Measurements from ENCODE around the gene SEMA3B.
"Not testable (repeated sequence)": the region's sequence is repeated elsewhere in the genome, so short reads cannot be mapped to it uniquely, and the experiment has no call there.

Gene SEMA3B

GRCh38 chr3:50228184-50228763 lies 40.7 kb upstream of the SEMA3B start:
- Histone ChIP-seq H3K27ac (ENCODE audit: insufficient read depth, low read length, poor library complexity, severe bottlenecking) (peak overlapping the region; percentile 69), H3K4me3 (ENCODE audit: insufficient read depth, low read depth, low read length, poor library complexity, severe bottlenecking) (peak overlapping the region; percentile 75), H3K4me1 (ENCODE audit: control insufficient read depth, insufficient read depth, low read length, poor library complexity, severe bottlenecking) (peaks cover 15% of the 10 kb centered on the region)
- H3K27me3 ChIP-seq (replicated peaks; ENCODE audit: control insufficient read depth, insufficient read depth, low read length, poor library complexity, severe bottlenecking); DNase-seq; H3K9me3 ChIP-seq (ENCODE audit: control insufficient read depth, low read length); H3K36me3 ChIP-seq (ENCODE audit: control insufficient read depth, insufficient read depth, low read length): not testable (repeated sequence)

- peaks cover 15% of the 10 kb centered on the region for H3K4me1 ChIP-seq (ENCODE audit: control insufficient read depth, insufficient read depth, low read length, poor library complexity, severe bottlenecking)
- no peak overlapping the region for H3K27ac ChIP-seq (ENCODE audit: insufficient read depth, low read length, poor library complexity, severe bottlenecking)
- DNase-seq = no peak
Observed at GRCh38 chr3:50229490-50229889, 39.5 kb upstream of the SEMA3B start.

GRCh38 chr3:50230104-50230793 lies 38.7 kb upstream of the SEMA3B start:
- DNase-seq = no peak
- Histone ChIP-seq H3K4me3 (ENCODE audit: insufficient read depth, low read depth, low read length, poor library complexity, severe bottlenecking) (no peak overlapping the region), H3K4me1 (ENCODE audit: control insufficient read depth, insufficient read depth, low read length, poor library complexity, severe bottlenecking) (peaks cover 15% of the 10 kb centered on the region), H3K36me3 (ENCODE audit: control insufficient read depth, insufficient read depth, low read length) (no peaks in the 10 kb centered on the region), H3K27me3 (replicated peaks; ENCODE audit: control insufficient read depth, insufficient read depth, low read length, poor library complexity, severe bottlenecking) (no peaks in the 10 kb centered on the region), H3K27ac (ENCODE audit: insufficient read depth, low read length, poor library complexity, severe bottlenecking) (no peak overlapping the region), H3K9me3 (ENCODE audit: control insufficient read depth, low read length) (no peaks in the 10 kb centered on the region)

More at GRCh38 chr3:50229490-50229889, 39.5 kb upstream of the SEMA3B start:
- no peak overlapping the region for H3K4me3 ChIP-seq (ENCODE audit: insufficient read depth, low read depth, low read length, poor library complexity, severe bottlenecking)
- no peaks in the 10 kb centered on the region for H3K27me3 ChIP-seq (replicated peaks; ENCODE audit: control insufficient read depth, insufficient read depth, low read length, poor library complexity, severe bottlenecking)
- H3K36me3 ChIP-seq (ENCODE audit: control insufficient read depth, insufficient read depth, low read length) = no peaks in the 10 kb centered on the region
- H3K9me3 ChIP-seq (ENCODE audit: control insufficient read depth, low read length) = no peaks in the 10 kb centered on the region

- Histone ChIP-seq H3K4me1 (ENCODE audit: control insufficient read depth, insufficient read depth, low read length, poor library complexity, severe bottlenecking) (peaks cover 15% of the 10 kb centered on the region), H3K27ac (ENCODE audit: insufficient read depth, low read length, poor library complexity, severe bottlenecking) (no peak overlapping the region)
- DNase-seq = no peak
Observed at GRCh38 chr3:50230794-50231125, 38.2 kb upstream of the SEMA3B start.

GRCh38 chr3:50231581-50231980 lies 37.4 kb upstream of the SEMA3B start:
- Histone ChIP-seq H3K4me1 (ENCODE audit: control insufficient read depth, insufficient read depth, low read length, poor library complexity, severe bottlenecking) (peaks cover 10% of the 10 kb centered on the region), H3K4me3 (ENCODE audit: insufficient read depth, low read depth, low read length, poor library complexity, severe bottlenecking) (no peak overlapping the region), H3K27me3 (replicated peaks; ENCODE audit: control insufficient read depth, insufficient read depth, low read length, poor library complexity, severe bottlenecking) (no peaks in the 10 kb centered on the region), H3K36me3 (ENCODE audit: control insufficient read depth, insufficient read depth, low read length) (no peaks in the 10 kb centered on the region), H3K9me3 (ENCODE audit: control insufficient read depth, low read length) (no peaks in the 10 kb centered on the region), H3K27ac (ENCODE audit: insufficient read depth, low read length, poor library complexity, severe bottlenecking) (no peak overlapping the region)
- no peak for DNase-seq

More at GRCh38 chr3:50230794-50231125, 38.2 kb upstream of the SEMA3B start:
- Histone ChIP-seq H3K4me3 (ENCODE audit: insufficient read depth, low read depth, low read length, poor library complexity, severe bottlenecking) (no peak overlapping the region), H3K9me3 (ENCODE audit: control insufficient read depth, low read length) (no peaks in the 10 kb centered on the region), H3K27me3 (replicated peaks; ENCODE audit: control insufficient read depth, insufficient read depth, low read length, poor library complexity, severe bottlenecking) (no peaks in the 10 kb centered on the region), H3K36me3 (ENCODE audit: control insufficient read depth, insufficient read depth, low read length) (no peaks in the 10 kb centered on the region)

- Histone ChIP-seq H3K27ac (ENCODE audit: insufficient read depth, low read length, poor library complexity, severe bottlenecking) (no peak overlapping the region), H3K27me3 (replicated peaks; ENCODE audit: control insufficient read depth, insufficient read depth, low read length, poor library complexity, severe bottlenecking) (no peaks in the 10 kb centered on the region), H3K9me3 (ENCODE audit: control insufficient read depth, low read length) (no peaks in the 10 kb centered on the region), H3K4me3 (ENCODE audit: insufficient read depth, low read depth, low read length, poor library complexity, severe bottlenecking) (no peak overlapping the region), H3K36me3 (ENCODE audit: control insufficient read depth, insufficient read depth, low read length) (no peaks in the 10 kb centered on the region), H3K4me1 (ENCODE audit: control insufficient read depth, insufficient read depth, low read length, poor library complexity, severe bottlenecking) (peaks cover 5% of the 10 kb centered on the region)
- DNase-seq = no peak
Observed at GRCh38 chr3:50232303-50232702, 36.6 kb upstream of the SEMA3B start.

GRCh38 chr3:50233176-50233575 lies 35.8 kb upstream of the SEMA3B start:
- Histone ChIP-seq H3K36me3 (ENCODE audit: control insufficient read depth, insufficient read depth, low read length) (peaks cover under 1% of the 10 kb centered on the region), H3K9me3 (ENCODE audit: control insufficient read depth, low read length) (no peaks in the 10 kb centered on the region), H3K4me3 (ENCODE audit: insufficient read depth, low read depth, low read length, poor library complexity, severe bottlenecking) (no peak overlapping the region), H3K27me3 (replicated peaks; ENCODE audit: control insufficient read depth, insufficient read depth, low read length, poor library complexity, severe bottlenecking) (no peaks in the 10 kb centered on the region), H3K27ac (ENCODE audit: insufficient read depth, low read length, poor library complexity, severe bottlenecking) (no peak overlapping the region), H3K4me1 (ENCODE audit: control insufficient read depth, insufficient read depth, low read length, poor library complexity, severe bottlenecking) (peaks cover 2% of the 10 kb centered on the region)
- no peak for DNase-seq

- Histone ChIP-seq H3K27ac (ENCODE audit: insufficient read depth, low read length, poor library complexity, severe bottlenecking) (peak within 1 kb of the TSS; percentile 80), H3K9me3 (ENCODE audit: control insufficient read depth, low read length) (no peaks in the 10 kb centered on the region), H3K4me3 (ENCODE audit: insufficient read depth, low read depth, low read length, poor library complexity, severe bottlenecking) (peak within 1 kb of the TSS; percentile 98), H3K36me3 (ENCODE audit: control insufficient read depth, insufficient read depth, low read length) (peaks cover 4% of the 10 kb centered on the region), H3K27me3 (replicated peaks; ENCODE audit: control insufficient read depth, insufficient read depth, low read length, poor library complexity, severe bottlenecking) (no peaks in the 10 kb centered on the region), H3K4me1 (ENCODE audit: control insufficient read depth, insufficient read depth, low read length, poor library complexity, severe bottlenecking) (peaks cover 27% of the 10 kb centered on the region)
- peak; percentile 98 to 99 (median 98) for DNase-seq
Observed at GRCh38 chr3:50235716-50236483, 33.0 kb upstream of the SEMA3B start, which contains the start of gene GNAI2. GNAI2 (plus strand) TSS chr3:50236204; CDS start chr3:50236336, 132 bp downstream.

- DNase-seq = no peak
- Histone ChIP-seq H3K36me3 (ENCODE audit: control insufficient read depth, insufficient read depth, low read length) (peaks cover 4% of the 10 kb centered on the region), H3K27ac (ENCODE audit: insufficient read depth, low read length, poor library complexity, severe bottlenecking) (peak overlapping the region; percentile 80), H3K4me1 (ENCODE audit: control insufficient read depth, insufficient read depth, low read length, poor library complexity, severe bottlenecking) (peaks cover 34% of the 10 kb centered on the region), H3K27me3 (replicated peaks; ENCODE audit: control insufficient read depth, insufficient read depth, low read length, poor library complexity, severe bottlenecking) (no peaks in the 10 kb centered on the region), H3K9me3 (ENCODE audit: control insufficient read depth, low read length) (no peaks in the 10 kb centered on the region), H3K4me3 (ENCODE audit: insufficient read depth, low read depth, low read length, poor library complexity, severe bottlenecking) (peak overlapping the region; percentile 98)
Observed at GRCh38 chr3:50236484-50237132, 32.3 kb upstream of the SEMA3B start.
